HG02884 (cell line): ENCODE results near the gene ERC2.
"Not testable (repeated sequence)": the region's sequence is repeated elsewhere in the genome, so short reads cannot be mapped to it uniquely, and the experiment has no call there.

Source experiments
- ATAC-seq: cut with Tn5 transposase; IDR thresholded peaks from one replicate; pipeline ENCODE4 v1.9.1; 2021; ENCODE audit warnings: mild to moderate bottlenecking, moderate library complexity; ENCODE audit not compliant: unreplicated experiment

ERC2 gene

GRCh38 chr3:56087451-56088053 lies 380.7 kb downstream of the ERC2 start:
- ATAC-seq, result no peak

DNA sequence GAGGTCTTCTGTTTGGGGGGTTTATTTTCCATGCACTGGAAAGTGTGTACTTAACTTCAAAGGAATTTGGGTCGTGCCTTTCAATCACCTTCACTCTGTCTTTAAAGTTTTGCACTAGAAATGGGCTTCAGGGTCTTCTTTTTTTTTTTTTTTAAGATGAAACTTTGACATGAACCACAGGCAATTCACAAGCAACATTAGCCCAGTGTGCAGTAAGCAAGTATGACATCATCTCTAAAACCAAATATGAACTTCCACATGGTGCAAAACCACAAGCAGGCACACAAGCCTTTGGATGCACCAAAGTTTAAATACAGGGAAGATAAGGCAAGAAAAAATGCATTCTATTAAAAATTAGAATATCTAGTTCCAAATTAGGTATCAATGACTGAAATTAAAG lies 381.9 kb downstream of the ERC2 start:
- no peak for ATAC-seq

- ATAC-seq, result no peak
Observed at GRCh38 chr3:56081246-56081645, 387.0 kb downstream of the ERC2 start.

- ATAC-seq, result no peak
Observed at GRCh38 chr3:56076746-56077145, 391.5 kb downstream of the ERC2 start.

DNA sequence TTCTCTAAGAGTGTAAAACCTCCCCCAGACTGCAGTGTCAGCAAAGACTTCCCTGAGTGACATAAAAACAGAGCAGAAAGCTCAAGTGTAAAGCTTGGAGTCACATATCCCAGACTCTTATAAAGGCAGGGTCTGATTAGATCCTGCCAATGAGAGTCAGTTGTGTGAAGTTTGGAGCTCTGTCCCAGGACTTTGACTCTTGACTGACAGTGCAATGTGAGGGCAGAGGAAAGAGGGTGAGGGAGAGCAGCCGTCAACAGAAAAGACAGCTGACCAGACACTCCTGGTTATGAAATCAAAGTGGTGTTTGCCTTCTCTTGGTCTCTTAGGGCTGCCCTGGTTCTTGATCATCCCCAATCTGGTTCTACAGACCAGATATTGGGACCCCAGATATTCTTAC lies 393.2 kb downstream of the ERC2 start:
- ATAC-seq, result no peak

- no peak for ATAC-seq
Observed at GRCh38 chr3:56069766-56070165, 398.5 kb downstream of the ERC2 start.

- ATAC-seq, result not testable (repeated sequence)
Observed at GRCh38 chr3:56066405-56066804, 401.9 kb downstream of the ERC2 start.

GRCh38 chr3:56064684-56065083 lies 403.6 kb downstream of the ERC2 start:
- no peak for ATAC-seq

DNA sequence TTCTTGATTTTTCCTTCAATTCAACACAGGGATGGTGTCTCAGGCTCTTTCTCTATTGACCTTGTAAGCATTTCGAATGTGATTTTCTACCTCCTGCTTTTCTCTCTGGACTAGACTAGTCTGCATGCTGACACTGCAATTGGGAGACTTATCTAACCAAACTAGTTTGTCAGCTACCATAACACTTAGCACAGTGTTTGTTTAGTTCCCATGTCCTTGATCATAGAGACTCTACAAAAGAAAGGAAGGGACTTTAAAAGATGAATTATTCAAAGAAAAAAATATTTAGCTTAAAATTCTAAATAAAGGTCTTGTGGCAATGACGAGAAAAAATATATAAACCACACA lies 407.0 kb downstream of the ERC2 start:
- ATAC-seq, result no peak

DNA sequence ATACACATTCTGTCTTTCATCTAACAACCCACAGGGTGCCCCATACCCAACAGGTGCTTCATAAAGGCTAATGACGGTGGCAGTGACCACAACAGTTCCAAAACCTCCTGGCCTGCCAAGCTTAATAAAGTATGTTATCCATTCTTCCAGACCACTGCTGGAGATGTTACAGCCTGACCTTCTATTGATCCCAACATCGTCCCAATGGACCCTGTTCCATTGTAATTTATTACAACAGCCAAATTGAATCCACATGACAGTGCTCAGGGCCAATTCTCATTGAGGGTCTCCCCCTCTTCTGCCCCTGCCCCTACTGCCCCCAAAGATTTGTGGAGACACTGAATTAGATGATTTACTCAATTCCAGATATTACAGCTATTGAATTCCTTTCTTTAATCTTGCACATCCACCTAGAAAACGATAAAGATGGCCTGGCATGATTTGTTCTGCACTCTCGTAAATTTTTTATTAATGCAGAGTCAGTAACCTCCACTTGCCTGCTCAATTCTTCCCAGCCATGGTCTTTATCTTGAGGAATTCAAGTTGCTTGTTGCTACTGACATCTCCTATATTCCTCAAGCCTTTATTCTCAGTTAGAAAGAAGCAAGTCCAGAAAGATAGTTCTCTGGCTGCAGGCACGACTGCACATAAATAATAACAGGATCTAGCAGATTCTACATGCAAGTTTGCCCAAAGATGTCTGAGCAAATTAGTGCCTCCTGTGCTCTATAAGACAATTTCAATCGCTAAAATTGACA lies 407.6 kb downstream of the ERC2 start:
- no peak for ATAC-seq

DNA sequence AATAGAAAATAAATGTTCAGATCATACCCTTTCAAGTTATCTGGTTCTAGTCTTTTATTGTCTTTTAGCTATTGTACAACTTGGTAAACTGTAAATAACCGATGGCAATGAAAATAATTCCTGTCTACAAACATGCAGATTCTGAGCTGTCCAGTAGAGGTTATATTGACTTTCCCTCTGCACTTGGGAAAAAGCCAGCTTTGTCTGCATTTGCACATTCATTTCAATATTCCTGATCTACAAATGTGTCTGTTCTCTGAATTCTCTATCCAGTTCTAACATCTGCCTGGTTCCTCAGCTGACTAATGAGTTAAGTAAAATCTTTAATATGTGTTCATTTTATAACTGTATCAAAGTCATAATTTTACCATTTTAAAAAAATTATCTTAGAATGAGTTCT lies 408.5 kb downstream of the ERC2 start:
- no peak for ATAC-seq

GRCh38 chr3:56055951-56056350 lies 412.3 kb downstream of the ERC2 start:
- no peak for ATAC-seq

GRCh38 chr3:56055546-56055945 lies 412.7 kb downstream of the ERC2 start:
- ATAC-seq, result no peak

DNA sequence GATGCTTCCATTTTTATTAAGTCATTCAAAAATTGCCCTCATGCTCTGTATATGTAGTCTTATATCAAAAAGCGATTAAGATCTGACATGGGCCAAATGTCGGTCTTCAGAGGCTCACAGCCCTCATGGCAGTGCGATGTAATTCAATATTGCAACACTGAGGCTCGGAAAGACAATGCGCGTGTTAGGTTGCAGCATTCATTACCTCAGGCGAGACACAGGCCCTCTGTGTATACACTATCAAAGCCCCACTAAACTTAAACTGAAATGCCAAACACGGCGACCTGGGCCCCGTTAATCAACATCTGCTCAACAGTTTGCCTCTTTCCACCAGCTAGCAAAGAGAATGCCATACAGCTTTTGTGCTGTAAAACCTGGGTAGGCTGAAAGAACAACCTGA lies 413.4 kb downstream of the ERC2 start:
- ATAC-seq, result no peak

- ATAC-seq, result no peak
Observed at GRCh38 chr3:56053727-56054126, 414.5 kb downstream of the ERC2 start.

DNA sequence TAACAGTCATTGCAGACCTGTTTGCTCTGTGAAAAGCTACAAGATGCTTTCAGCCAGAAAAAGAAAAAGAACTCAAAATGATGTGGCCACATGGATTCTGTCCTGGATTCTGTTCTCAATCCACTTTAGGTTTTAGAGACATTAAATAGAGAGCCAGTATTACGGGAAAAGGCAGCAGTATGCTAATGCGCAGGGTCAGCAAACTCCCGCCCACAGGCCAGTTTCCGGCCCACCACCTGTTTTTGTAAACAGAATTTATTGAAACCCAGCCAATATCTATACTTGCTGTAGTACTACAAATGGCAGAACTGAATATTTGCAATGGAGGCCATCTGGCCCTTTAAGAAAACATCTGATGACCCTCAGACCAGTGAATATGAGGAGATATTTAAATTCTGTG lies 416.1 kb downstream of the ERC2 start:
- ATAC-seq, result no peak

DNA sequence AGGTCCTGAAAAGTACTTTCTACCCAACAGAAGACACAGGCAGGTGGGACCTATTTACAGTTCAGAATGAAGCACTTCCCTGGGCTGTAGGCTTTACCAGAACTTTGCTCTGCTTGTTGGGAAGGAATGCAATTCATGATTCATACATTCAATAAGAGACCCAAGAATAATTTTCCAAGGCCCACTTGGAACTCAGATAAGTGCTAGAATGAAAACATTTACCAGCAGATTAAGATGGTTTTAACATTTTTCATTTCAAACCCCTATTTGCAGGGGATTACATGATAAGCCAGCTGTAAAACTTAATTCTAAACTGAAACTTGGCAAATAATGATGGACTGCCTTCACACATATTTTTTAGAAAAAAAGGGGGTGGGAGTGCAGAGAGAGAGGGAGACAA lies 417.2 kb downstream of the ERC2 start:
- no peak for ATAC-seq

- no peak for ATAC-seq
Observed at GRCh38 chr3:56048946-56049345, 419.3 kb downstream of the ERC2 start.

DNA sequence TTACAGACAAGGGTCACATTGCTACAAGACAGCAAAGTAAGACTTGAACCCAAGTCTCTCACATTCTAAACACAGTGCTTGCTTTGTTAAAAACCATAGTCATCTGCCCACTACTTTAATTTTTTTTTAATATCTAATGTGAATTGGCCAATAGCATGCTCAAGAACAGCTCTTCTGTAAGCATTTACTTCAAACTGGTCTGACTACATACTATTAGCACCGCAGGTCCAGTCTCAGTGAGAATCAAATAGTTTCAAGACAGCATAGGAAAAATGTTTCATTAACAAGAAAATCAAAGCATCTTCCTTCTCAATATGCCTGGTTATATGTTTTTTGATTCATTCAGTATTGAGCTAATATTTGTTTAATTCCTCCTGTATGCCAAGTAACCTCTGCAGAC lies 419.9 kb downstream of the ERC2 start:
- ATAC-seq, result no peak

GRCh38 chr3:56042326-56042951 lies 425.8 kb downstream of the ERC2 start:
- no peak for ATAC-seq

DNA sequence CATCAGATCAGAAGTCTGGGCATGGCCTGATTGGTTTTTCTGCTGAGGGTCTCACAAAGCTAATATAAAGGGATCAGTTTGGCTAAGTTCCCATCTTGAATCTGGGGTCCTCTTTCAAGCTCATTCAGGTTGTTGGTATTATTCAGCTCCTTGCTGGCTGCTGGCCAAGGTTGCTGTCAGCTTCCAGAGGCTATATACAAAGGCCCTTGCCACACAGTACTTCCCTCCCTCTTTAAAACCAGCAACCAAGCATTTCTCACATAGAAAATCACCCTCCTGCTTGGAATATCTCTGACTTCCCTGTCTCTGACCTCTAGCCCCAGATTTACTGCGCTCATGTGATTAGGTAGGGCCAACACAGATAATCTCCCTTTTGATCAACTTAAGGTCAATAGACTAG lies 442.9 kb downstream of the ERC2 start:
- ATAC-seq, result no peak

GRCh38 chr3:56023546-56023945 lies 444.7 kb downstream of the ERC2 start:
- no peak for ATAC-seq
